GM12892 (cell line): ENCODE measurements around the gene PIGX.

ENCODE experiments used
- POLR2A ChIP-seq: IDR thresholded peaks from 2 replicates; pipeline ENCODE4 v1.6.1; 2011; ENCODE audit warnings: low read depth, low read length, control low read depth
- POLR2AphosphoS5 ChIP-seq: IDR thresholded peaks from 2 replicates; pipeline ENCODE4 v1.6.1; 2011; ENCODE audit warnings: low read depth, low read length, control low read depth
- TAF1 ChIP-seq: IDR thresholded peaks from 2 replicates; pipeline ENCODE4 v1.6.1; 2011; ENCODE audit warnings: low read depth, mild to moderate bottlenecking, control low read depth, low read length, borderline replicate concordance

DNA sequence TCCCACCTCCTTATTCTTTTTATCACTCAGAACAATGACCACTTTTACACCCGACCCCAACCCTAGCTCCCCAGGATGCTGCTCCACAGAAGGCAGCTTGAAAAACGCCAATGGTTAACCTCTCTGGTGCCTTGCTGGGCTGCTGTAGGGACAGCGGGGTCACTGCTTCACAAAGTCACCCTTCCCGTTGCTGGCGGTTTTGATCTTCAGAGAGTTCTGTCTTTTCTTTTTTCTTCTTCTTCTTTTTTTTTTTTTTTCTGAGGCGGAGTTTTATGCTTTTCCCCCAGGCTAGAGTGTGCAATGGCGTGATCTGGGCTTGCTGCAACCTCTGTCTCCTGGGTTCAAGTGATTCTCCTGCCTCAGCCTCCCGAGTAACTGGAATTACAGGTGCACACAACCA lies 20.8 kb upstream of the PIGX start:
- TF ChIP-seq POLR2AphosphoS5 (no peak), TAF1 (no peak), POLR2A (no peak)
